HepG2 (cell line): Measurements from ENCODE around the gene NDUFB10. TPM values are rescaled to one million over a fixed set of nuclear protein-coding genes. Genes with fewer than 3 reads are reported as not detected.
A peak's percentile ranks its signal among the peaks of the same experiment; 100 is the strongest.

ENCODE experiments used
- CHD4 ChIP-seq: fragments of 200-600 bp; sonication (generic); IDR thresholded peaks from 2 replicates; pipeline ENCODE4 v1.7.0; 2017; ENCODE audit warnings: mild to moderate bottlenecking, low read length, borderline replicate concordance
- ELF1 ChIP-seq: sonication (generic); formaldehyde crosslinking; IDR thresholded peaks from 2 replicates; pipeline ENCODE4 v1.4.0; 2020; ENCODE audit warnings: missing genetic modification reagents
- HNRNPUL1 ChIP-seq: fragments of 200-400 bp; formaldehyde crosslinking; IDR thresholded peaks from 2 replicates; pipeline ENCODE4 v1.6.1; 2017; ENCODE audit warnings: low read depth, mild to moderate bottlenecking, low read length, moderate library complexity
- MAFF ChIP-seq: IDR thresholded peaks from 2 replicates; pipeline ENCODE4 v1.6.1; 2011; ENCODE audit warnings: low read depth, low read length, improper control_type of control experiment
- PITX1 ChIP-seq: sonication (generic); formaldehyde crosslinking; IDR thresholded peaks from 2 replicates; pipeline ENCODE4 v1.5.1; 2020; ENCODE audit warnings: mild to moderate bottlenecking, missing genetic modification reagents
- ZBED4 ChIP-seq: sonication (generic); formaldehyde crosslinking; IDR thresholded peaks from 2 replicates; pipeline ENCODE4 v1.4.0; 2020; ENCODE audit warnings: missing genetic modification reagents, borderline replicate concordance
- ZFP36L1 ChIP-seq: sonication (generic); formaldehyde crosslinking; IDR thresholded peaks from 2 replicates; pipeline ENCODE4 v1.8.0; 2022; ENCODE audit warnings: mild to moderate bottlenecking, missing genetic modification reagents, moderate library complexity
- ZNF431 ChIP-seq: sonication (generic); formaldehyde crosslinking; IDR thresholded peaks from 2 replicates; pipeline ENCODE4 v1.9.0; 2022; ENCODE audit warnings: missing genetic modification reagents, low read depth, mild to moderate bottlenecking, borderline replicate concordance
- ZNF629 ChIP-seq: sonication (generic); formaldehyde crosslinking; conservative IDR thresholded peaks from 2 replicates; pipeline ENCODE4 v1.5.0; 2020; ENCODE audit warnings: missing genetic modification reagents
- ZNF639 ChIP-seq: conservative IDR thresholded peaks from 2 replicates; pipeline ENCODE4 v1.6.1; 2018; ENCODE audit warnings: missing genetic modification reagents
- ZNF761 ChIP-seq: sonication (generic); formaldehyde crosslinking; conservative IDR thresholded peaks from 2 replicates; pipeline ENCODE4 v1.4.0; 2020; ENCODE audit warnings: mild to moderate bottlenecking, missing genetic modification reagents
- ZZZ3 ChIP-seq: sonication (generic); formaldehyde crosslinking; IDR thresholded peaks from 2 replicates; pipeline ENCODE4 v1.4.0; 2020; ENCODE audit warnings: missing genetic modification reagents, mild to moderate bottlenecking, borderline replicate concordance
- polyA plus RNA-seq, 8 experiments: library from polyadenylated mRNA; depleted of rRNA in 3 of 8; stranded (reverse) in 7 of 8; unstranded in 1 of 8; fragments of >200 nt; fragmentation: Illumina TruSeq in 4 of 8; extraction: Trizol in 4 of 8; gene quantifications; 2 replicates each; pipeline versions ENCODE4 v1.2.1 to v1.2.3, GENCODE V29; 2011 to 2016; ENCODE audit warnings: low read depth in 4 of 8, missing spikeins in 1 of 8, mixed read lengths in 1 of 8; ENCODE audit not compliant: insufficient read depth in 1 of 8
- total RNA-seq, 5 experiments: library from RNA; depleted of rRNA; stranded (reverse); fragments of >200 nt; fragmentation: Illumina TruSeq; extraction: Trizol; gene quantifications; 2 replicates each; pipeline ENCODE4 v1.2.3, GENCODE V29; 2016; ENCODE audit warnings: low read depth in 1 of 5
- TF ChIP-seq, protein P1 (sequence below): sonication (generic); formaldehyde crosslinking; IDR thresholded peaks from 2 replicates; pipeline ENCODE4 v1.4.0; 2020; ENCODE audit warnings: missing genetic modification reagents
- TF ChIP-seq, protein P2 (sequence below): IDR thresholded peaks from 2 replicates; pipeline ENCODE4 v1.6.1; 2016; ENCODE audit warnings: low read depth, borderline replicate concordance

The NDUFB10 gene
- total and polyA plus RNA-seq, 2 of the 13 experiments (the other 11 are each of a cell fraction or from before 2014, with no cell fraction given): 68.6 to 157 TPM

DNA sequence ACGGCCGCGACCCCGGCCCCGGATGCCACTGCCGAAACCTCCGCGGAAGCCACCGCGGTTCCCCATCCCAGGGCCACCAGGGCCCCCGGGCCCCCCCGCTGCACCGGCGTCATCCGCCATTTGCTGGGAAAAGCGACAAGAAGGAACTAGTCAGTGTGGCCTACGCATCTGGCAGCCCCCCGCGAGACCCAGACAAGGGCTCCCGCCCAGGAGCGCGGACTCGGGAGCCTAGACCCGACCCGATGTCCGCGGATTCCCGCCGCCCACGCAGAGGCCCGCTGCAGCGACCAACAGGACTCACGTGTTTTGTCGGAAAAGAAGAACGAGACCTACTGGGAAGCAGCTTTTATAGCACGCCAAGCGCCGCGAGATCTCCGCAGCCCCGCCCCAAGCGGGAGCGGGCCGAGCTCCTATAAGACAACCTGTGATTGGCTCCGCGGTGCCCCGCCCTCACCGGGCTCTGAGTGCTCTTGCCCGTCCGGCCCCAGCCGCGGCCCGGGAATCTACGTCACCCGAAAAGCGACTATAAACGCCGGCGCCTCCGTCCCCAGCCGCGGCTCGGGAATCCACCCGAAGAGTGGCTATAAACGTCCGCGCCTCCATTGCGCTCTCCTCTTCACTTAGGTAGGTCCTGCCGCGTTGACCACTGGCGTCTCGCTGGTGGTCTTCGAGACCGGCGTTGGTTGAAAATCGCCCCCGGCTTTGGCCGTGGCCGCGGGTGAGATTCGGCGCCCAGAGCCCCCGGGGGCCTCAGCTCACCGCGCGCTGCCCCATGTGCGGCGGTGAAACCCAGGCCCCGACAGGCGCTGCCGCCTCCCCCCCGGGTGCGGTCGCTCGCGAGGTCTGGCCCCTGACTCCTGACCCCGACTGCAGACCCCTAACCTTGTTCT, 5.4 kb downstream of the NDUFB10 start, which contains the start of gene RPS2 (continued):
- TF ChIP-seq ZNF639 (CRISPR knock-in tag) (0 out of 2 replicates have a peak, but pooled peaks have one; percentile 43), ZNF431 (CRISPR knock-in tag) (no peak), CHD4 (no peak), HNRNPUL1 (no peak), ZZZ3 (CRISPR knock-in tag) (peak; percentile 90; the same call in 1 of the 2 replicates), PITX1 (CRISPR knock-in tag) (peak; percentile 61), ELF1 (peak; percentile 86), ZBED4 (0 out of 2 replicates have a peak, but pooled peaks have one; percentile 58), ZNF761 (0 out of 2 replicates have a peak, but pooled peaks have one; percentile 30), ZNF629 (CRISPR knock-in tag) (0 out of 2 replicates have a peak, but pooled peaks have one; percentile 7), MAFF (no peak), ZFP36L1 (CRISPR knock-in tag) (peak; percentile 65; the same call in 1 of the 2 replicates)
- TF ChIP-seq, protein P1, sequence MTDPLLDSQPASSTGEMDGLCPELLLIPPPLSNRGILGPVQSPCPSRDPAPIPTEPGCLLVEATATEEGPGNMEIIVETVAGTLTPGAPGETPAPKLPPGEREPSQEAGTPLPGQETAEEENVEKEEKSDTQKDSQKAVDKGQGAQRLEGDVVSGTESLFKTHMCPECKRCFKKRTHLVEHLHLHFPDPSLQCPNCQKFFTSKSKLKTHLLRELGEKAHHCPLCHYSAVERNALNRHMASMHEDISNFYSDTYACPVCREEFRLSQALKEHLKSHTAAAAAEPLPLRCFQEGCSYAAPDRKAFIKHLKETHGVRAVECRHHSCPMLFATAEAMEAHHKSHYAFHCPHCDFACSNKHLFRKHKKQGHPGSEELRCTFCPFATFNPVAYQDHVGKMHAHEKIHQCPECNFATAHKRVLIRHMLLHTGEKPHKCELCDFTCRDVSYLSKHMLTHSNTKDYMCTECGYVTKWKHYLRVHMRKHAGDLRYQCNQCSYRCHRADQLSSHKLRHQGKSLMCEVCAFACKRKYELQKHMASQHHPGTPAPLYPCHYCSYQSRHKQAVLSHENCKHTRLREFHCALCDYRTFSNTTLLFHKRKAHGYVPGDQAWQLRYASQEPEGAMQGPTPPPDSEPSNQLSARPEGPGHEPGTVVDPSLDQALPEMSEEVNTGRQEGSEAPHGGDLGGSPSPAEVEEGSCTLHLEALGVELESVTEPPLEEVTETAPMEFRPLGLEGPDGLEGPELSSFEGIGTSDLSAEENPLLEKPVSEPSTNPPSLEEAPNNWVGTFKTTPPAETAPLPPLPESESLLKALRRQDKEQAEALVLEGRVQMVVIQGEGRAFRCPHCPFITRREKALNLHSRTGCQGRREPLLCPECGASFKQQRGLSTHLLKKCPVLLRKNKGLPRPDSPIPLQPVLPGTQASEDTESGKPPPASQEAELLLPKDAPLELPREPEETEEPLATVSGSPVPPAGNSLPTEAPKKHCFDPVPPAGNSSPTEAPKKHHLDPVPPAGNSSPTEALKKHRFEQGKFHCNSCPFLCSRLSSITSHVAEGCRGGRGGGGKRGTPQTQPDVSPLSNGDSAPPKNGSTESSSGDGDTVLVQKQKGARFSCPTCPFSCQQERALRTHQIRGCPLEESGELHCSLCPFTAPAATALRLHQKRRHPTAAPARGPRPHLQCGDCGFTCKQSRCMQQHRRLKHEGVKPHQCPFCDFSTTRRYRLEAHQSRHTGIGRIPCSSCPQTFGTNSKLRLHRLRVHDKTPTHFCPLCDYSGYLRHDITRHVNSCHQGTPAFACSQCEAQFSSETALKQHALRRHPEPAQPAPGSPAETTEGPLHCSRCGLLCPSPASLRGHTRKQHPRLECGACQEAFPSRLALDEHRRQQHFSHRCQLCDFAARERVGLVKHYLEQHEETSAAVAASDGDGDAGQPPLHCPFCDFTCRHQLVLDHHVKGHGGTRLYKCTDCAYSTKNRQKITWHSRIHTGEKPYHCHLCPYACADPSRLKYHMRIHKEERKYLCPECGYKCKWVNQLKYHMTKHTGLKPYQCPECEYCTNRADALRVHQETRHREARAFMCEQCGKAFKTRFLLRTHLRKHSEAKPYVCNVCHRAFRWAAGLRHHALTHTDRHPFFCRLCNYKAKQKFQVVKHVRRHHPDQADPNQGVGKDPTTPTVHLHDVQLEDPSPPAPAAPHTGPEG (CRISPR knock-in tag): peak; percentile 78; the same call in 1 of the 2 replicates
- TF ChIP-seq, protein P2, sequence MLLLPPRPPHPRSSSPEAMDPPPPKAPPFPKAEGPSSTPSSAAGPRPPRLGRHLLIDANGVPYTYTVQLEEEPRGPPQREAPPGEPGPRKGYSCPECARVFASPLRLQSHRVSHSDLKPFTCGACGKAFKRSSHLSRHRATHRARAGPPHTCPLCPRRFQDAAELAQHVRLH (CRISPR knock-in tag): 0 out of 2 replicates have a peak, but pooled peaks have one; percentile 77
